Stimulated activated effector memory CD8-positive, alpha-beta T cell treated with anti-CD3 and anti-CD28 coated beads, Interleukin-12 subunit alpha, Interleukin-12 subunit beta, amount 100 ng/mL, for 72 hours (primary cell): ENCODE data around the gene ERMAP.
"Not testable (repeated sequence)": the region's sequence is repeated elsewhere in the genome, so short reads cannot be mapped to it uniquely, and the experiment has no call there.

ENCODE experiments used
- ATAC-seq: fragments of 150-1000 bp; cut with Tn5 transposase; 2 replicates; pipeline ENCODE4 v1.10.0; 2021
- DNase-seq, 2 donors: peaks; one replicate each; pipeline ENCODE4 v3.0.0; 2021 to 2022; ENCODE audit warnings: low spot score in 2 of 2
- H3K27ac Mint-ChIP-seq: one replicate; pipeline ENCODE4 v1.8.0; 2022; ENCODE audit warnings: mild to moderate bottlenecking, mixed read lengths
- H3K36me3 Mint-ChIP-seq: one replicate; pipeline ENCODE4 v1.8.0; 2022; ENCODE audit warnings: mild to moderate bottlenecking, mixed read lengths
- H3K4me1 Mint-ChIP-seq: one replicate; pipeline ENCODE4 v1.8.0; 2022; ENCODE audit warnings: mixed read lengths
- H3K4me3 Mint-ChIP-seq: one replicate; pipeline ENCODE4 v1.8.0; 2022; ENCODE audit warnings: mild to moderate bottlenecking, mixed read lengths
- H3K9me3 Mint-ChIP-seq: one replicate; pipeline ENCODE4 v1.8.0; 2022; ENCODE audit warnings: mixed read lengths

Gene ERMAP

GRCh38 chr1:42868466-42868865, 51.5 kb downstream of the ERMAP start:
- H3K4me1 Mint-ChIP-seq, H3K9me3 Mint-ChIP-seq, H3K36me3 Mint-ChIP-seq, H3K27ac Mint-ChIP-seq, H3K4me3 Mint-ChIP-seq, DNase-seq, ATAC-seq: not testable (repeated sequence)

DNA sequence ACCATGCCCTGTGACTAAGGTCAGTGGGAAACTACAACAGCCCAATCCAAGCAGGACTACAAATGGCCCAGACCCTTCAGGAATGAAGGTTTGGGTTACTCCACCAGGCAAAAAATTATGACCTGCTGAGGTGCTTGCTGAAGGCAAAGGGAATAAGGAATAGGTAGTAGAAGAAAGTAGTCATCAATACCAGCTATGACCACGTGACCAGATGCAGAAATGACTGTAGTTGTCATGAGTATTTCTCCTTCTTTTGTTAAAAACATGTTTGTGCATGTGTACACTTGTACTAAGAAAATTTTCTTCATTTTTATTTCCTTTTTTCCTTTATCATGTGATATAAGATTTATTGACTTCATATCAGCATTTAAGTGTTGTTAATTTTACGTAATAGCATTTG, 52.3 kb downstream of the ERMAP start:
- H3K27ac Mint-ChIP-seq, ATAC-seq, DNase-seq, H3K36me3 Mint-ChIP-seq, H3K9me3 Mint-ChIP-seq, H3K4me1 Mint-ChIP-seq, H3K4me3 Mint-ChIP-seq: not testable (repeated sequence)

GRCh38 chr1:42869751-42870150, 52.8 kb downstream of the ERMAP start:
- not testable (repeated sequence) for H3K4me1 Mint-ChIP-seq, H3K9me3 Mint-ChIP-seq, H3K4me3 Mint-ChIP-seq, ATAC-seq, H3K36me3 Mint-ChIP-seq, H3K27ac Mint-ChIP-seq, DNase-seq

GRCh38 chr1:42873108-42873507, 56.2 kb downstream of the ERMAP start:
- not testable (repeated sequence) for H3K4me1 Mint-ChIP-seq, H3K36me3 Mint-ChIP-seq, ATAC-seq, H3K27ac Mint-ChIP-seq, DNase-seq, H3K9me3 Mint-ChIP-seq, H3K4me3 Mint-ChIP-seq

- no peaks in the 10 kb centered on the region for H3K4me1 Mint-ChIP-seq
- peaks cover 7% of the 10 kb centered on the region for H3K9me3 Mint-ChIP-seq
- H3K27ac Mint-ChIP-seq, result no peak overlapping the region
- ATAC-seq (no peak), DNase-seq (no peak)
- H3K4me3 Mint-ChIP-seq, result no peak overlapping the region
- no peaks in the 10 kb centered on the region for H3K36me3 Mint-ChIP-seq
Measured at GRCh38 chr1:42873670-42874069, 56.7 kb downstream of the ERMAP start.

- no peak overlapping the region for H3K27ac Mint-ChIP-seq
- H3K4me1 Mint-ChIP-seq, result no peaks in the 10 kb centered on the region
- H3K9me3 Mint-ChIP-seq, result peaks cover 7% of the 10 kb centered on the region
- H3K36me3 Mint-ChIP-seq, result no peaks in the 10 kb centered on the region
- DNase-seq (no peak), ATAC-seq (no peak)
- H3K4me3 Mint-ChIP-seq, result no peak overlapping the region
Measured at GRCh38 chr1:42876009-42876408, 59.1 kb downstream of the ERMAP start.

DNA sequence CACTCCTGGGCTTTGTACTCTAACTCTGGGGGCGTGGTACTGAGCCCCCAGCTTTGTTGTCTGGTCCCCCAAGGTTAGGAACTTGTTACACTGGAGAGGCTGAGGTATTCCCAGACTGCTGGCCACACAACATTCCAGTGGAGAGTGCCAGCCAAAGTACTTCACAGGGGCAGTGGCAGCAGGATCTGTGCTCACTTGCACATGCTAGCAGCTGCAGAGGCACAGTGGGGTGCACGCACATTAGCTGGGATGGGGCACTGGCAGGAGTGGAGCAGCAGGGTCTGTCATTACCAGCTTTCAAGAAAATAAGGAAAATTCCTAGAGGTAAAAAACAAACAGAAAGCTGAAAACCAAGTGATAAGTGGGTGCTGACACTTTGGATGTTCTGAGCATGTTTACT, 60.5 kb downstream of the ERMAP start:
- ATAC-seq (no peak), DNase-seq (no peak)

DNA sequence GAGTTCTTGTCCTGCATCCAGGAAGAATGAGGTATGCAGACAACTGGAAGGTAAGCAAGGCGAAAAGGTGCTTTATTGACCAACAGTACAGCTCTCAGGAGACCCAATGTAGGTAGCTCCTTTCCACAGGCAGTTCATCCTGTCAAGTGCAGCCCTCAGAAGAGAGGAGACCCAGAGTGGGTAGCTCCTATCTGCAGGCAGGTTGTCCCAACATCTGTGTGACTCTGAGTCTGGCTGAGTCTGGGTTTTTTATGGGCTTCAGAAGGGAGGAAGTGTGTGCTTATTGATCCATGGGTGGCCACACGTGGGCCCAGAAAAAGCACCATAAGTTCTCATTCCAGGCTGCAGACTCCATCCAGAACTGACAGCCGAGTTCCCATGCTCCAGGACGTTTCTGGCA, 63.5 kb downstream of the ERMAP start:
- no peak overlapping the region for H3K27ac Mint-ChIP-seq
- H3K4me1 Mint-ChIP-seq, result no peaks in the 10 kb centered on the region
- H3K36me3 Mint-ChIP-seq, result no peaks in the 10 kb centered on the region
- ATAC-seq (no peak), DNase-seq (no peak)
- no peaks in the 10 kb centered on the region for H3K9me3 Mint-ChIP-seq
- H3K4me3 Mint-ChIP-seq, result no peak overlapping the region

More for the DNA sequence above, 60.5 kb downstream of the ERMAP start:
- Mint-ChIP-seq H3K4me3 (no peak overlapping the region), H3K4me1 (no peaks in the 10 kb centered on the region), H3K36me3 (no peaks in the 10 kb centered on the region), H3K9me3 (peaks cover 7% of the 10 kb centered on the region), H3K27ac (no peak overlapping the region)

DNA sequence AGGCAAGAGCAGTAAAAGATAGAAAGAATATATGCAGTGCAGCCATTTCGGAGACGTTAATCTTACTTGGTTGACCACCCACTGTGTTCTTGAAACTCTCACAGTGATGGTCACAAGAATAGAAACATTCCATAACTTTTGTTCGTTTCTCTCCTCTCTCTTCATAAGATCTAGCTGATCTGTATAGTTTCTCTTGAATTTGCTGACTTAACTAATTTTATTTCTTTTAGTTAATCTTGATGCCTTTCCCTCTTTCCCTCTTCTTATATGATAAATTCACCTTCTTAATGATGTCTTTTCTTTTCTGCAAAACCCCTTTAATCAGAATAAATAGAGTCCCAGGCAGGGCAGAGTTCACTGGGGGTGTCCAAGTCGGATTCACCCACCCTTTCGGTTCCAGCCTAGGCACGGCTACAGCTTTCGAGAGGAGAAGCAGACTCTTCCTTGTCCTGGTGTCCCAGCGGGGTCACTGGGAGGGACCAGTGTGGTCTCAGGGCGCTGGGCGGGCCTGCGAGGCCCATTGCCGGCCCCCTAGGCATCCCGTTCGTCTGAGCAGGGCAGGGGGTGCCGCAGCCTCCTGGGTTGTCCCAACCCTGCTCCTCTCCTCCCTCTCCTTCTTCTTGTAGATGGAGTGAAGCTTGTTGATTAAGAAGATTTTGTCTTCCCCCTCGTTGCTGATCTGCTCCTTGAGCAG, 69.3 kb downstream of the ERMAP start:
- no peak overlapping the region for H3K4me3 Mint-ChIP-seq
- ATAC-seq, result no peak
- no peak overlapping the region for H3K27ac Mint-ChIP-seq
- H3K36me3 Mint-ChIP-seq, result no peaks in the 10 kb centered on the region
- no peaks in the 10 kb centered on the region for H3K4me1 Mint-ChIP-seq
- H3K9me3 Mint-ChIP-seq, result no peaks in the 10 kb centered on the region
- no peak for DNase-seq

GRCh38 chr1:42886800-42887199, 69.9 kb downstream of the ERMAP start:
- H3K4me3 Mint-ChIP-seq, result no peak overlapping the region
- no peaks in the 10 kb centered on the region for H3K4me1 Mint-ChIP-seq
- H3K9me3 Mint-ChIP-seq, result no peaks in the 10 kb centered on the region
- ATAC-seq (no peak), DNase-seq (no peak)
- H3K27ac Mint-ChIP-seq, result no peak overlapping the region
- H3K36me3 Mint-ChIP-seq, result no peaks in the 10 kb centered on the region

- no peak overlapping the region for H3K4me3 Mint-ChIP-seq
- no peak for DNase-seq
- no peaks in the 10 kb centered on the region for H3K9me3 Mint-ChIP-seq
- no peaks in the 10 kb centered on the region for H3K36me3 Mint-ChIP-seq
- ATAC-seq, result no peak
- H3K27ac Mint-ChIP-seq, result no peak overlapping the region
- H3K4me1 Mint-ChIP-seq, result no peaks in the 10 kb centered on the region
Measured at GRCh38 chr1:42887366-42887765, 70.4 kb downstream of the ERMAP start.

DNA sequence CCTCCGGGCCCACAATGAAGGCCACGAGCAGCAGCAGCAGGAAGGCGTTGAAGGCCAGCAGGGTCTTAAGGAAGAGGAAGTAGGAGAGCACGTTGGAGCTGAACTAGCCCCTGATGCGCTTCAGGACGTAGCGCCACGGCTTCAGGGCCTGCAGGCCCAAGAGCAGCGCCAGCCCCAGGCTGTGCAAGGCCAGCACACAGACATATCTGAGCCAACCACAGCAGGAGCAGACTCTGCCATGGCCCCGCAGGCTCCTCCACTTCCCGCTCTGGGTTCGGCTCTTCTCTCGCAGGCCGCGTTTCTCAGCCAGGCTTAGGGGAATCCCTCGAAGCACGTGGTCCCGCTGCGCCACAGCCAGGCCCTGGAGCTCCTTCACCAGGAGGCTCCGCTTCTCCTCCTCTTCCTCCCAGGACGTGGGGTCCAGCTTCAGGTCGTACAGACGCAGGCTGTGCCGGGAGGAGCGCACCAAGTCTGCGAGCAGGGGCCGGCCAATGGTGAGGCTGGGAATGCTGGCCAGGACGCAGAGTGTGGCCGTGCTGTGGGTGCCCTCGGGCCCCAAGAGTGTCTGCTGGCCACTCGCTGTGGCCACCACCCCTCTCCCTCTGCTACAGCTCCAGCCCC, 71.2 kb downstream of the ERMAP start:
- Mint-ChIP-seq H3K36me3 (no peaks in the 10 kb centered on the region), H3K4me1 (no peaks in the 10 kb centered on the region), H3K9me3 (no peaks in the 10 kb centered on the region), H3K27ac (no peak overlapping the region), H3K4me3 (no peak overlapping the region)
- DNase-seq (no peak), ATAC-seq (no peak)

GRCh38 chr1:42889264-42889663, 72.3 kb downstream of the ERMAP start:
- no peak overlapping the region for H3K27ac Mint-ChIP-seq
- H3K4me1 Mint-ChIP-seq, result no peaks in the 10 kb centered on the region
- DNase-seq (no peak), ATAC-seq (no peak)
- no peaks in the 10 kb centered on the region for H3K9me3 Mint-ChIP-seq
- no peaks in the 10 kb centered on the region for H3K36me3 Mint-ChIP-seq
- H3K4me3 Mint-ChIP-seq, result no peak overlapping the region

DNA sequence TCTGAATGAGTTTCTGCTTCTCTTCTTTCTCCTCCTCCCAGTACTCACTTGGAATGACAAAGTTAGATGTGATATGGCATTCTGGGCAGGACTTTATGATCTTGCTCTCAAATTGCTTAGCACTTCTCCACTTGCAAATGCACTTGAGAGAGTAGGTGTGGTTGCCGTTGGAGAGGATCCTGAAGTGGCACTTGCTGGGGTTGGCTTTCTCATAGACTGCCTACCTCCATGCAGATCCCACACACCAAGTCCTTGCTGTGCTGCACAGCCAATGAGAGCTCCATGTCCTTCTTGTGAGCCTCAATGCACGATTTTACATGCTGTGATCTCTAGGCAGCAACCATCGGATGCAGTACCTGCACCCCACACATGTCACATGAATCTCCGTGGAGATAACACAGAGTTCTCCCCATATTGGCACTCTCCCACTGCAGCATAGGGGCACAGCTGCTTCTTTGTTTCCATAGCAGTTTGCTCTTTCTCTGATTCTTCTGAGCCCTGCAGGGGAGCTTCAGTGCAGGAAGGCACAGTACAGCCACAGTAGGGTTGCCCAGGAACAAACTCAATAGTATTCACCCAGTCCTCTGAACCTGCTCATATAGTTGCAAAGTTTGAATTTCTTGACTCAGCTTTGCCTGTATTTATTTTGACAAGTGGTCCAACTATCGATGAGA, 74.7 kb downstream of the ERMAP start:
- Mint-ChIP-seq H3K4me1 (no peaks in the 10 kb centered on the region), H3K4me3 (no peak overlapping the region)

More for the DNA sequence above, 74.7 kb downstream of the ERMAP start:
- DNase-seq (no peak), ATAC-seq (no peak)
- H3K36me3 Mint-ChIP-seq, result no peaks in the 10 kb centered on the region
- no peaks in the 10 kb centered on the region for H3K9me3 Mint-ChIP-seq
- H3K27ac Mint-ChIP-seq, result no peak overlapping the region
